Measurements from ENCODE around the gene FYN. TPM values are rescaled to one million over a fixed set of nuclear protein-coding genes. Genes with fewer than 3 reads are reported as not detected.

FYN gene
- total and polyA plus RNA-seq, 9 of the 15 experiments (the other 6 are each of a cell fraction or from before 2014, with no cell fraction given): 2.9 to 22.1 (median 11.4) TPM

DNA sequence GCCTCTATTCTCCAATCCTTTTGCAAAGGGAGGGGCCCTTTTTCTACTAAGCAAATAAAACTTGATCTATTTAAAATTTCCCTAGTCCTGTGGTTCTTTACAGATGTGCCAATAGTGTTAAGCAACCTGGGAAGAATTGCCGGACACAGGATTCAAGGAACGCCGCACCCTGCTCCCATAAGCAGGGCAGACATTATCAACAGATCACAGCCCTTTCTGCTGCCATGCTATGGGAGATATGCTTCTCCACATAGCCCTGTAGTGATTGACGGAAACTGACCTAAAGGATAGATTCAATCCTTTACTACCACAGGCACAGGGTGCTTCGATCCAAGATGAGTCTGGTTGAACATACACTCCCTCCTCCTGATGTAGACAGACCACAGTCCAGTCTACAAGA lies 149.2 kb downstream of the FYN start:
- intact Hi-C loops (cut with micrococcal nuclease): no loop called here
- ChIA-PET POLR2A (no interaction called here), CTCF (ENCODE audit: low intra/inter-chr PET ratio) (no interaction called here)
- Histone ChIP-seq H3K4me3 (no peak overlapping the region), H3K9me1 (ENCODE audit: control insufficient read depth, insufficient read depth, low read length) (no peaks in the 10 kb centered on the region), H3K9me3 (replicated peaks; ENCODE audit: control insufficient read depth, insufficient read depth, low read depth, low read length) (no peaks in the 10 kb centered on the region), H3K27ac (ENCODE audit: extremely low read depth, low read depth, low read length) (no peak overlapping the region), H3K79me2 (ENCODE audit: control insufficient read depth, insufficient read depth, low read length) (no peaks in the 10 kb centered on the region), H3K36me3 (ENCODE audit: control insufficient read depth, insufficient read depth, low read length) (no peaks in the 10 kb centered on the region), H2AFZ (ENCODE audit: low read depth, low read length) (no peak overlapping the region), H3K4me2 (ENCODE audit: insufficient read depth, low read length) (no peak overlapping the region), H3K9ac (ENCODE audit: insufficient read depth in 1 of 2, low read depth in 2 of 2, low read length in 2 of 2) (no peak overlapping the region), H3K27me3 (ENCODE audit: control insufficient read depth in 2 of 2, insufficient read depth in 2 of 2, low read length in 2 of 2) (peaks cover 6 to 29% of the 10 kb centered on the region in 2 experiments), H4K20me1 (replicated peaks; ENCODE audit: control insufficient read depth, insufficient read depth, low read length) (peaks cover 7% of the 10 kb centered on the region; the same call in 1 of the 2 replicates), H3K4me1 (replicated peaks in 1 of 2; ENCODE audit: control insufficient read depth in 2 of 2, insufficient read depth in 2 of 2, low read length in 2 of 2) (no peaks in the 10 kb centered on the region)
- BruUV-seq (replicated peaks): no TSS peak
- FAIRE-seq (no peak), DNase-seq (ENCODE audit: extremely low read depth in 1 of 4, low spot score in 3 of 4) (no peak), ATAC-seq (no peak)
- 7% methylated on average over 5 of the region's 5 CpGs for WGBS (ENCODE audit: insufficient coverage, low coverage, missing lambda C conversion rate)
- in situ Hi-C loops (cut with MboI): loop anchor here (25.0 kb wide), 1 partner anchor 588 kb away; no protein-coding TSS in a partner anchor
- TF ChIP-seq TCF3 (CRISPR knock-in tag; IDR thresholded peaks at IDR 0.05) (peak; percentile 43), RBM34 (IDR thresholded peaks at IDR 0.05; ENCODE audit: borderline replicate concordance, insufficient read depth, low read length) (no peak), CBFA2T3 (IDR thresholded peaks at IDR 0.05) (peak; percentile 30; the same call in 1 of the 2 replicates), SLC30A9 (CRISPR knock-in tag; IDR thresholded peaks at IDR 0.05) (no peak), EZH2 (IDR thresholded peaks at IDR 0.05; ENCODE audit: borderline replicate concordance, low read depth, low read length) (no peak), ZBTB17 (CRISPR knock-in tag; IDR thresholded peaks at IDR 0.05) (peak; percentile 83), TGIF2 (CRISPR knock-in tag; IDR thresholded peaks at IDR 0.05) (no peak), CLOCK (CRISPR knock-in tag; IDR thresholded peaks at IDR 0.05; ENCODE audit: borderline replicate concordance) (no peak), SRSF7 (optimal IDR thresholded peaks at IDR 0.05; ENCODE audit: low read depth, low read length) (no peak), ZBTB2 (IDR thresholded peaks at IDR 0.05) (no peak), ARID3A (IDR thresholded peaks at IDR 0.05; ENCODE audit: borderline replicate concordance, low read depth, low read length) (no peak), KAT7 (CRISPR knock-in tag; IDR thresholded peaks at IDR 0.05; ENCODE audit: borderline replicate concordance) (no peak), ATF3 (IDR thresholded peaks at IDR 0.05) (no peak), ATF3 (CRISPR knock-in tag; conservative IDR thresholded peaks at IDR 0.05) (no peak), ARID3B (CRISPR knock-in tag; IDR thresholded peaks at IDR 0.05; ENCODE audit: borderline replicate concordance) (no peak)

Measured in K562 (cell line).